Thyroid gland (tissue), 4 donors: ENCODE data around the gene CTSE. TPM values are rescaled to one million over a fixed set of nuclear protein-coding genes. Genes with fewer than 3 reads are reported as not detected.

Experiments used
- DNase-seq, 2 donors: peaks; one replicate each; pipeline ENCODE4 v3.0.0-alpha.2; 2019
- H3K27ac ChIP-seq, 3 donors: fragments of 200-600 bp; sonication (generic); 1 replicate in 2 of 3; 2 replicates in 1 of 3; pipeline ENCODE4 v1.5.1; 2016 to 2019; ENCODE audit warnings: mild to moderate bottlenecking in 1 of 3, moderate library complexity in 1 of 3
- H3K27me3 ChIP-seq: fragments of 200-600 bp; sonication (generic); one replicate; pipeline ENCODE4 v1.5.1; 2019
- H3K36me3 ChIP-seq, 2 donors: fragments of 200-600 bp; sonication (generic); one replicate each; pipeline ENCODE4 v1.5.1; 2016 to 2019
- H3K4me1 ChIP-seq, 2 donors: fragments of 200-600 bp; sonication (generic); one replicate each; pipeline ENCODE4 v1.5.1; 2017 to 2019
- H3K4me3 ChIP-seq, 3 donors: fragments of 200-600 bp; sonication (generic); replicated peaks in 1 of 3; 1 replicate in 2 of 3; 2 replicates in 1 of 3; pipeline ENCODE4 v1.5.1; 2016; ENCODE audit warnings: mild to moderate bottlenecking in 1 of 3
- H3K9me3 ChIP-seq: fragments of 200-600 bp; sonication (generic); one replicate; pipeline ENCODE4 v1.5.1; 2017
- POLR2A ChIP-seq, 2 donors: fragments of 450-650 bp; IDR thresholded peaks; one replicate each; pipeline ENCODE4 v1.6.1; 2017; ENCODE audit warnings: antibody characterized with exemption in 2 of 2, mild to moderate bottlenecking in 2 of 2, moderate library complexity in 1 of 2
- WGBS, 2 donors: methylation state at CpG; one replicate each; pipeline ENCODE4 v1.1.5; 2017; 5-methylcytosine and 5-hydroxymethylcytosine counted together
- intact Hi-C: fragments of 100-400 bp; cut with DNase I; formaldehyde crosslinking; loops from one replicate; pipeline ENCODE4 v1.15.1; 2023
- total RNA-seq, 4 donors: library from RNA; depleted of rRNA; stranded (reverse); fragments of >200 nt; gene quantifications; one replicate each; pipeline ENCODE4 v1.2.3, GENCODE V29; 2016
- TF ChIP-seq, protein P1 (sequence below), 6 experiments: fragments of 200-600 bp in 3 of 6; fragments of 450-650 bp in 3 of 6; sonication (generic) in 3 of 6; IDR thresholded peaks; one replicate each; pipeline ENCODE4 v1.5.1; 2016 to 2019; ENCODE audit warnings: antibody characterized with exemption in 6 of 6, mild to moderate bottlenecking in 2 of 6, inconsistent platforms in 1 of 6, moderate library complexity in 1 of 6

The CTSE gene
- total RNA-seq, 4 donors from 2014 or later, result 3.6 to 38.2 (median 19.0) TPM

DNA sequence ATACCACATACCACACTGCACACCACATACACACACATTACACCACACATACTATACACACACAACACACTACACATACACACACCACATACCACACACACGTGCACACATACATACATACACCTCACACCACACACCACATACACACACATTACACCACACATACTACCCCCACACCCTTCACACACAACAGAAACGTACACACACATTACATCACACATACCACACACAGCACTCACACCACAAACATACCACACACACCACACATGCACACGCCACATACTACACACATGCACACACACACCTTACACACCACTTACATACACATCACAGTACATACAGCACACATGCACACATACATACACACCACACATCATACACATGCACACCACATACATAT lies 49.0 kb downstream of the CTSE start:
- H3K27ac ChIP-seq, result no peak overlapping the region
- intact Hi-C loops, result loop anchor here (5.0 kb wide), 2 partner anchors 182 to 317 kb away; no protein-coding TSS in a partner anchor
- no peak for TF ChIP-seq POLR2A (IDR thresholded peaks at IDR 0.05)
- TF ChIP-seq, protein P1, sequence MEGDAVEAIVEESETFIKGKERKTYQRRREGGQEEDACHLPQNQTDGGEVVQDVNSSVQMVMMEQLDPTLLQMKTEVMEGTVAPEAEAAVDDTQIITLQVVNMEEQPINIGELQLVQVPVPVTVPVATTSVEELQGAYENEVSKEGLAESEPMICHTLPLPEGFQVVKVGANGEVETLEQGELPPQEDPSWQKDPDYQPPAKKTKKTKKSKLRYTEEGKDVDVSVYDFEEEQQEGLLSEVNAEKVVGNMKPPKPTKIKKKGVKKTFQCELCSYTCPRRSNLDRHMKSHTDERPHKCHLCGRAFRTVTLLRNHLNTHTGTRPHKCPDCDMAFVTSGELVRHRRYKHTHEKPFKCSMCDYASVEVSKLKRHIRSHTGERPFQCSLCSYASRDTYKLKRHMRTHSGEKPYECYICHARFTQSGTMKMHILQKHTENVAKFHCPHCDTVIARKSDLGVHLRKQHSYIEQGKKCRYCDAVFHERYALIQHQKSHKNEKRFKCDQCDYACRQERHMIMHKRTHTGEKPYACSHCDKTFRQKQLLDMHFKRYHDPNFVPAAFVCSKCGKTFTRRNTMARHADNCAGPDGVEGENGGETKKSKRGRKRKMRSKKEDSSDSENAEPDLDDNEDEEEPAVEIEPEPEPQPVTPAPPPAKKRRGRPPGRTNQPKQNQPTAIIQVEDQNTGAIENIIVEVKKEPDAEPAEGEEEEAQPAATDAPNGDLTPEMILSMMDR (IDR thresholded peaks at IDR 0.05), result no peak
- H3K4me3 ChIP-seq, result no peak overlapping the region
- H3K9me3 ChIP-seq, result no peaks in the 10 kb centered on the region
- 86 to 94% methylated on average over 3 of the region's 3 CpGs for WGBS, 2 donors
- no peaks in the 10 kb centered on the region for H3K36me3 ChIP-seq
- no peaks in the 10 kb centered on the region for H3K27me3 ChIP-seq
- DNase-seq, result no peak
- peaks cover 0 to 35% of the 10 kb centered on the region in 2 donors for H3K4me1 ChIP-seq

DNA sequence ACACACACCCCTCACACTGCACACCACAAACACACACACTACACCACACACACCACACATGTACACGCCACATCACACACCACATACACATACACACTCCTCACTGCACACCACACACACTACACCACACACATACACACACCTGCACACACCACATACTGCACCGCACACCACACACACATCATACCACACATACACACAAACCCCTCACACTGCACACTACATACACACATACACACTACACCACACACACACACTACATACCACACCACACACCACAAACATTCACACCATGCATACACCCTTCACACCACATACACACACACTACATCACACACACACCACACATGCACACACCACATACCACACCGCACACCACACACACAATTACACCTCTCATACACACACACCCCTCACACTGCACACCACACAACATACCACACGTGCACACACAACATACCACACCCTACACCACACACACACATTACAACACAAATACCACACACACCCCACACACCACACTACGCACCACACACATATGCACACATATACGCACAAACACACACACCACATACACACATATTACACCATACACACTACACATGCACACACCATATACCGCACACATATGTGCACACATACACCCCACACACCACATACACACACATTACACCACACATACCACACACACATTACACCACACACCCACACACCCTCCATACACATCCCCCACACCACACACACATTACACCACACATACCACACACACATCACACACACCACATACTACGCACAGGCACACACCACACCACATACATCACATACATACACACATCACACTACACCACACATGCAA lies 50.1 kb downstream of the CTSE start:
- peaks cover 0 to 35% of the 10 kb centered on the region in 2 donors for H3K4me1 ChIP-seq
- H3K27ac ChIP-seq, result no peak overlapping the region
- H3K27me3 ChIP-seq, result no peaks in the 10 kb centered on the region
- WGBS, 2 donors, result 96% methylated on average over 8 of the region's 8 CpGs
- intact Hi-C loops, result no loop called here
- no peak for TF ChIP-seq POLR2A (IDR thresholded peaks at IDR 0.05)
- TF ChIP-seq, protein P1 (IDR thresholded peaks at IDR 0.05), result no peak
- no peaks in the 10 kb centered on the region for H3K36me3 ChIP-seq
- no peak overlapping the region for H3K4me3 ChIP-seq
- no peak for DNase-seq
- H3K9me3 ChIP-seq, result no peaks in the 10 kb centered on the region

DNA sequence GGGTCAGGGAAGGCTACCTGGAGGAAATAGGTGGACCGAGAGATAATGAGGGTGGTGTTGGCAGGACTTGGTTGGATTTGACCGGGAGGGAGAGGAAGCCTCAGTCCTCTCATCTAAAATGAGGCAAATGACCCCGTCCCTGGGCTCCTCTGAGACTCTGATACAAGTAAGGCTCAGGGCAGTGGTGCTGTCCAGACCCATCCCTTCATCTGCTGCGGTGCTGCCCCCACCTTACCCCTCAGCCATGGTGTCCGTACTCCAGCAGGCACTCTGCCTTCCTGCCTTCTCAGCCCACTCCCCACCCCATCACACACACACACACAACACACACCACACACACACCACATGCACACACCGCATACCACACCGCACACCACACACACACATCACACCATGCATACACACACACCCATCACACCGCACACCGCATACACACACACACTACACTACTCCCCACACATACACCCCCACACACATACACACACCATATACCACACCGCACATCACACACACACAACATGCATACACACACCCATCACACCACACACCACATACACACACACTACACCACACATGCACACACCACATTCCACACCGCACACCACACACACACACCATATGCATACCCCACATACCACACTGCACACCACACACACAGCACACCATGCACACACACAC lies 51.1 kb downstream of the CTSE start:
- H3K4me1 ChIP-seq, result peaks cover 0 to 35% of the 10 kb centered on the region in 2 donors
- no peak for TF ChIP-seq POLR2A (IDR thresholded peaks at IDR 0.05)
- TF ChIP-seq, protein P1 (IDR thresholded peaks at IDR 0.05), result no peak
- 87 to 89% methylated on average over 11 of the region's 11 CpGs for WGBS, 2 donors
- H3K9me3 ChIP-seq, result no peaks in the 10 kb centered on the region
- DNase-seq, result no peak
- H3K27me3 ChIP-seq, result no peaks in the 10 kb centered on the region
- no peak overlapping the region for H3K4me3 ChIP-seq
- intact Hi-C loops, result no loop called here
- no peak overlapping the region for H3K27ac ChIP-seq
- no peaks in the 10 kb centered on the region for H3K36me3 ChIP-seq

DNA sequence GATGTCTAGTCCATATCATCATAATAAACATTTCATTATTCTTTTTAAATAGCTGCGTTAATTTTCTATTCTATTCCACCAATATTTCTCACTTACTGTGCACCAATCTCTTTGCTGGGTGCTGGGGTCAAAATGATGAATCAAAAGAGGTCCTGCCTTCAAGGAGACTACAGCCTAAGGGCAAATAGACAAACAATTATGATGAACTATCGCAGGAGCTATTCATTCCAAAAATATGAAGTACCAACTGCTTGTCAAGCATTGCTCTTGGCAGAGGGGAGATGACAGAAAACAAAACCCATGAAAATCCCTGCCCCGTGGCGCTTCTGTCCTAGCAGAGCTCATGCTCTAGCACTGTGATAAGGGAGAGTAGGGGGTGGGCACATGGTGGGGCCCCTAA lies 51.6 kb downstream of the CTSE start:
- peaks cover 0 to 32% of the 10 kb centered on the region in 2 donors for H3K4me1 ChIP-seq
- H3K27ac ChIP-seq, result peak overlapping the region in 1 of 3 donors; percentile 79
- TF ChIP-seq, protein P1 (IDR thresholded peaks at IDR 0.05), result no peak
- no peak for TF ChIP-seq POLR2A (IDR thresholded peaks at IDR 0.05)
- no peaks in the 10 kb centered on the region for H3K9me3 ChIP-seq
- no peak for DNase-seq
- H3K27me3 ChIP-seq, result no peaks in the 10 kb centered on the region
- H3K4me3 ChIP-seq, result no peak overlapping the region
- intact Hi-C loops, result no loop called here
- no peaks in the 10 kb centered on the region for H3K36me3 ChIP-seq
- WGBS, 2 donors, result 91 to 93% methylated on average over 4 of the region's 4 CpGs

DNA sequence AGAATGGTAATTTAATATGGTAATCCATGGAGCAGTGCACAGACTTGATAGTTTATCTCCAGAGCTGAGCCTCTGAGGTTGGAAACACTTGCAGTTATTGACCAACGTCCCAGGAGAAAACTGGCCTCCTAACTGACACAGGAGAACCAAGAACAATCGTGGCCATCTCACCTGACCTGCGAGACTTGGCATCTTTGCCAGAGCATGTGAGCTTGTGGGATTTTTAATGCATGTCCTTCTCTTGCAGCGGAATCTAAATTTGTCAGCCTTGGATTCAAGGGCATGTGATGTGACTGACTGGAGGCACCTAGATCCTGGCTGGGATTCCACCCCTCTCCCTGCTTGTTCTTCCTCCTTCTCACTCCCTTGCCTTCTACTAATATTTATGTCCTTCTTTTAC lies 52.6 kb downstream of the CTSE start:
- TF ChIP-seq POLR2A (IDR thresholded peaks at IDR 0.05), result no peak
- TF ChIP-seq, protein P1 (IDR thresholded peaks at IDR 0.05), result no peak
- Histone ChIP-seq H3K27ac (peak overlapping the region in 2 of 3 donors; percentile 65 to 79), H3K4me3 (no peak overlapping the region), H3K27me3 (no peaks in the 10 kb centered on the region), H3K9me3 (no peaks in the 10 kb centered on the region), H3K36me3 (no peaks in the 10 kb centered on the region), H3K4me1 (peaks cover 0 to 23% of the 10 kb centered on the region in 2 donors)
- peak; percentile 77 for DNase-seq
- WGBS, 2 donors, result 57 to 77% methylated on average over 4 of the region's 4 CpGs
- intact Hi-C loops, result no loop called here
